ENCODE data around the gene TPP2.

DNA sequence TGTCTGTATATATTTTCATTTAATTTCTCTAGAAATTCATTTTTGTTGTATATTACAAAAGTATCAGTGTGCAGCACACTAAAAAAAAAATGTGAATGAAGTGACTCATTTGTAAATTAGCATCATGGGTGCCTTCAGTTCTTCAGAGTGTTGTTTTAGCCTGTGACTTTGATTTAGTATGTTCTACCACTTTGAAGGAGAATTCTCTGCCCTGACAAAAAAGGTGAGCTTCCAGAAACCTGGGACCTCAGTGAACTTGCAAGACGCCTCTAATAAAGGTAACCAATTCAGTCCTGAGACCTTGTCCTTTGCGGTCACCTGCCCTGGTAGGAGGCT lies 95.7 kb downstream of the TPP2 start:
- TF ChIP-seq, protein P1, sequence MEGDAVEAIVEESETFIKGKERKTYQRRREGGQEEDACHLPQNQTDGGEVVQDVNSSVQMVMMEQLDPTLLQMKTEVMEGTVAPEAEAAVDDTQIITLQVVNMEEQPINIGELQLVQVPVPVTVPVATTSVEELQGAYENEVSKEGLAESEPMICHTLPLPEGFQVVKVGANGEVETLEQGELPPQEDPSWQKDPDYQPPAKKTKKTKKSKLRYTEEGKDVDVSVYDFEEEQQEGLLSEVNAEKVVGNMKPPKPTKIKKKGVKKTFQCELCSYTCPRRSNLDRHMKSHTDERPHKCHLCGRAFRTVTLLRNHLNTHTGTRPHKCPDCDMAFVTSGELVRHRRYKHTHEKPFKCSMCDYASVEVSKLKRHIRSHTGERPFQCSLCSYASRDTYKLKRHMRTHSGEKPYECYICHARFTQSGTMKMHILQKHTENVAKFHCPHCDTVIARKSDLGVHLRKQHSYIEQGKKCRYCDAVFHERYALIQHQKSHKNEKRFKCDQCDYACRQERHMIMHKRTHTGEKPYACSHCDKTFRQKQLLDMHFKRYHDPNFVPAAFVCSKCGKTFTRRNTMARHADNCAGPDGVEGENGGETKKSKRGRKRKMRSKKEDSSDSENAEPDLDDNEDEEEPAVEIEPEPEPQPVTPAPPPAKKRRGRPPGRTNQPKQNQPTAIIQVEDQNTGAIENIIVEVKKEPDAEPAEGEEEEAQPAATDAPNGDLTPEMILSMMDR (IDR thresholded peaks at IDR 0.05) = no peak
- TF ChIP-seq POLR2A (IDR thresholded peaks at IDR 0.05) (no peak), POLR2AphosphoS5 (IDR thresholded peaks at IDR 0.05) (no peak), EP300 (IDR thresholded peaks at IDR 0.05) (no peak)

Data from suprapubic skin (tissue), 4 donors.